IPS-15b (cell line): ENCODE data around the gene ZNF592.
A peak's percentile ranks its signal among the peaks of the same experiment; 100 is the strongest.
"Not testable (repeated sequence)": the region's sequence is repeated elsewhere in the genome, so short reads cannot be mapped to it uniquely, and the experiment has no call there.

ENCODE experiments used
- H3K27me3 ChIP-seq: one replicate; pipeline ENCODE4 v1.6.1; 2013; ENCODE audit warnings: low read length; ENCODE audit not compliant: control insufficient read depth, insufficient read depth
- H3K36me3 ChIP-seq: one replicate; pipeline ENCODE4 v1.6.1; 2013; ENCODE audit warnings: low read length; ENCODE audit not compliant: control insufficient read depth, insufficient read depth
- H3K4me1 ChIP-seq: one replicate; pipeline ENCODE4 v1.6.1; 2013; ENCODE audit warnings: mild to moderate bottlenecking, low read length; ENCODE audit not compliant: control insufficient read depth, insufficient read depth
- H3K4me3 ChIP-seq: one replicate; pipeline ENCODE4 v1.5.1; 2013; ENCODE audit warnings: low read depth, low read length
- H3K9ac ChIP-seq: one replicate; pipeline ENCODE4 v1.6.1; 2013; ENCODE audit warnings: low read depth, mild to moderate bottlenecking, low read length
- H3K9me3 ChIP-seq: one replicate; pipeline ENCODE4 v1.6.1; 2013; ENCODE audit warnings: mild to moderate bottlenecking, low read length; ENCODE audit not compliant: control insufficient read depth, insufficient read depth

Gene ZNF592

GRCh38 chr15:84722628-84723027, 25.8 kb upstream of the ZNF592 start:
- H3K27me3 ChIP-seq: no peaks in the 10 kb centered on the region
- no peaks in the 10 kb centered on the region for H3K9me3 ChIP-seq
- no peak overlapping the region for H3K4me3 ChIP-seq
- peaks cover 4% of the 10 kb centered on the region for H3K4me1 ChIP-seq
- H3K36me3 ChIP-seq: no peaks in the 10 kb centered on the region
- no peak overlapping the region for H3K9ac ChIP-seq

- Histone ChIP-seq H3K4me3 (no peak overlapping the region), H3K36me3 (no peaks in the 10 kb centered on the region), H3K9me3 (no peaks in the 10 kb centered on the region), H3K27me3 (no peaks in the 10 kb centered on the region), H3K4me1 (peaks cover 4% of the 10 kb centered on the region), H3K9ac (no peak overlapping the region)
Observed at GRCh38 chr15:84725001-84725491, 23.3 kb upstream of the ZNF592 start.

GRCh38 chr15:84727429-84727828, 21.0 kb upstream of the ZNF592 start:
- no peaks in the 10 kb centered on the region for H3K4me1 ChIP-seq
- H3K27me3 ChIP-seq: no peaks in the 10 kb centered on the region
- no peak overlapping the region for H3K9ac ChIP-seq
- no peaks in the 10 kb centered on the region for H3K36me3 ChIP-seq
- H3K4me3 ChIP-seq: no peak overlapping the region
- H3K9me3 ChIP-seq: no peaks in the 10 kb centered on the region

GRCh38 chr15:84731774-84732173, 16.6 kb upstream of the ZNF592 start:
- Histone ChIP-seq H3K27me3 (no peaks in the 10 kb centered on the region), H3K9me3 (no peaks in the 10 kb centered on the region), H3K36me3 (no peaks in the 10 kb centered on the region), H3K4me3 (no peak overlapping the region), H3K4me1 (peaks cover 5% of the 10 kb centered on the region), H3K9ac (no peak overlapping the region)

- Histone ChIP-seq H3K4me3 (peak overlapping the region; percentile 42), H3K4me1 (peaks cover 5% of the 10 kb centered on the region), H3K9me3 (no peaks in the 10 kb centered on the region), H3K27me3 (no peaks in the 10 kb centered on the region), H3K9ac (no peak overlapping the region), H3K36me3 (no peaks in the 10 kb centered on the region)
Observed at GRCh38 chr15:84734794-84735479, 13.5 kb upstream of the ZNF592 start.

GRCh38 chr15:84735480-84736061, 12.8 kb upstream of the ZNF592 start:
- H3K4me3 ChIP-seq: peak overlapping the region; percentile 42
- H3K4me1 ChIP-seq: not testable (repeated sequence)

GRCh38 chr15:84736375-84736774, 12.0 kb upstream of the ZNF592 start:
- peaks cover 5% of the 10 kb centered on the region for H3K4me1 ChIP-seq
- H3K36me3 ChIP-seq: no peaks in the 10 kb centered on the region
- no peak overlapping the region for H3K9ac ChIP-seq
- H3K4me3 ChIP-seq: no peak overlapping the region
- no peaks in the 10 kb centered on the region for H3K27me3 ChIP-seq
- no peaks in the 10 kb centered on the region for H3K9me3 ChIP-seq

More at GRCh38 chr15:84735480-84736061, 12.8 kb upstream of the ZNF592 start:
- not testable (repeated sequence) for H3K9ac ChIP-seq, H3K27me3 ChIP-seq, H3K36me3 ChIP-seq, H3K9me3 ChIP-seq

- Histone ChIP-seq H3K27me3 (no peaks in the 10 kb centered on the region), H3K36me3 (no peaks in the 10 kb centered on the region), H3K9me3 (no peaks in the 10 kb centered on the region), H3K4me1 (peaks cover 5% of the 10 kb centered on the region), H3K4me3 (no peak overlapping the region), H3K9ac (no peak overlapping the region)
Observed at GRCh38 chr15:84737005-84737404, 11.4 kb upstream of the ZNF592 start.

GRCh38 chr15:84740691-84741090, 7.7 kb upstream of the ZNF592 start:
- Histone ChIP-seq H3K36me3 (no peaks in the 10 kb centered on the region), H3K4me1 (no peaks in the 10 kb centered on the region), H3K9me3 (no peaks in the 10 kb centered on the region), H3K9ac (no peak overlapping the region), H3K4me3 (no peak overlapping the region), H3K27me3 (no peaks in the 10 kb centered on the region)

GRCh38 chr15:84741121-84741520, 7.3 kb upstream of the ZNF592 start:
- no peaks in the 10 kb centered on the region for H3K4me1 ChIP-seq
- no peaks in the 10 kb centered on the region for H3K27me3 ChIP-seq
- H3K9me3 ChIP-seq: no peaks in the 10 kb centered on the region
- no peaks in the 10 kb centered on the region for H3K36me3 ChIP-seq
- no peak overlapping the region for H3K4me3 ChIP-seq
- H3K9ac ChIP-seq: no peak overlapping the region

- no peaks in the 10 kb centered on the region for H3K27me3 ChIP-seq
- H3K9ac ChIP-seq: peak overlapping the region; percentile 81
- peaks cover 7% of the 10 kb centered on the region for H3K4me1 ChIP-seq
- no peaks in the 10 kb centered on the region for H3K36me3 ChIP-seq
- H3K9me3 ChIP-seq: no peaks in the 10 kb centered on the region
- peak overlapping the region; percentile 85 for H3K4me3 ChIP-seq
Observed at GRCh38 chr15:84747416-84748273, 747 bp upstream of the ZNF592 start.
